Suprapubic skin (tissue), 3 donors: ENCODE data around the gene SYT1.

Source experiments
- POLR2AphosphoS5 ChIP-seq, 3 donors: sonication (generic); formaldehyde crosslinking; IDR thresholded peaks; one replicate each; pipeline ENCODE4 v1.6.1; 2017; ENCODE audit warnings: antibody characterized with exemption in 3 of 3
- TF ChIP-seq, protein P1 (sequence below), 2 donors: fragments of 200-600 bp in 1 of 2; fragments of 450-650 bp in 1 of 2; sonication (generic) in 1 of 2; IDR thresholded peaks; one replicate each; pipeline ENCODE4 v1.5.1; 2016 to 2019; ENCODE audit warnings: antibody characterized with exemption in 2 of 2, mild to moderate bottlenecking in 1 of 2, moderate library complexity in 1 of 2

DNA sequence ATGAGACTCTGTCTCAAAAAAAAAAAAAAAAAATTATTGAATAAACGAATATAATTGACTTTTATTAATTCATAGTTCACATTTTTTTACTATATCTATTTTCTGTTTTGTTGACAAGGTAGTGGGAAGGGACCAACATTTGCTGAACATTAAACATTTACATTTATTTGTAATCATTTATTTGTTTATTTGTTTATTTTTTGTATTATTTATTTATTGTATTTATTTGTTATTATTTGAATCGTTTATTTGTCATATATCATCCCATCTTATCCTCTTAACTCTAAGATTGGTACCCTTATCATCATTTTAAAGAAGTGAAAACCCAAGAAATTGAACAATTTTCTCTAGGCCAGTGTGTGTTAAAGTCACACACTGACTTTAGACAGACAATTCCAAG is 101.5 kb downstream of the SYT1 start:
- TF ChIP-seq, protein P1, sequence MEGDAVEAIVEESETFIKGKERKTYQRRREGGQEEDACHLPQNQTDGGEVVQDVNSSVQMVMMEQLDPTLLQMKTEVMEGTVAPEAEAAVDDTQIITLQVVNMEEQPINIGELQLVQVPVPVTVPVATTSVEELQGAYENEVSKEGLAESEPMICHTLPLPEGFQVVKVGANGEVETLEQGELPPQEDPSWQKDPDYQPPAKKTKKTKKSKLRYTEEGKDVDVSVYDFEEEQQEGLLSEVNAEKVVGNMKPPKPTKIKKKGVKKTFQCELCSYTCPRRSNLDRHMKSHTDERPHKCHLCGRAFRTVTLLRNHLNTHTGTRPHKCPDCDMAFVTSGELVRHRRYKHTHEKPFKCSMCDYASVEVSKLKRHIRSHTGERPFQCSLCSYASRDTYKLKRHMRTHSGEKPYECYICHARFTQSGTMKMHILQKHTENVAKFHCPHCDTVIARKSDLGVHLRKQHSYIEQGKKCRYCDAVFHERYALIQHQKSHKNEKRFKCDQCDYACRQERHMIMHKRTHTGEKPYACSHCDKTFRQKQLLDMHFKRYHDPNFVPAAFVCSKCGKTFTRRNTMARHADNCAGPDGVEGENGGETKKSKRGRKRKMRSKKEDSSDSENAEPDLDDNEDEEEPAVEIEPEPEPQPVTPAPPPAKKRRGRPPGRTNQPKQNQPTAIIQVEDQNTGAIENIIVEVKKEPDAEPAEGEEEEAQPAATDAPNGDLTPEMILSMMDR (IDR thresholded peaks at IDR 0.05), result no peak
- TF ChIP-seq POLR2AphosphoS5 (IDR thresholded peaks at IDR 0.05), result no peak
